HG02981 (cell line): ENCODE data around the gene CAMKV.

Experiments used
- ATAC-seq: cut with Tn5 transposase; IDR thresholded peaks from one replicate; pipeline ENCODE4 v1.9.1; 2021; ENCODE audit warnings: mild to moderate bottlenecking, moderate library complexity; ENCODE audit not compliant: unreplicated experiment

CAMKV gene

DNA sequence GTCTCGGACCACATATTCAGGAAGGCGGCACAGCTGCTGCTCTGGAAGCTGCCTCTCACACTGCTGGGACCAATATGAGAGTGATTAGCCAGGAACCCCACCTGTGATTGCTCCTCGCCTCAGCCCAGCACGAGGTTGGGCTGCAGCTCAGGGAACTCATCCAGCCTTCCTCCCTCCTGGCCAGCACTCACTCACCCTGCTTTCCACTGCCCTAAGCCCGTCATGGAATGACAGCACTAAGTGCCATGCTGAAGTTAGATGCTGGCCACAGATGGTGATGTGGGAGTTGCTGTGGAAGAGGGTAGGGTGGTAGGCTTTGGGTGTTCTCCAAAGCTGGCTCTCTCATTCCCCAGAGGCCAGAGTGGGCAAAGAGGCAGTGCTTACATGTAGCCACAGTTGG lies 26.6 kb upstream of the CAMKV start:
- ATAC-seq = no peak

DNA sequence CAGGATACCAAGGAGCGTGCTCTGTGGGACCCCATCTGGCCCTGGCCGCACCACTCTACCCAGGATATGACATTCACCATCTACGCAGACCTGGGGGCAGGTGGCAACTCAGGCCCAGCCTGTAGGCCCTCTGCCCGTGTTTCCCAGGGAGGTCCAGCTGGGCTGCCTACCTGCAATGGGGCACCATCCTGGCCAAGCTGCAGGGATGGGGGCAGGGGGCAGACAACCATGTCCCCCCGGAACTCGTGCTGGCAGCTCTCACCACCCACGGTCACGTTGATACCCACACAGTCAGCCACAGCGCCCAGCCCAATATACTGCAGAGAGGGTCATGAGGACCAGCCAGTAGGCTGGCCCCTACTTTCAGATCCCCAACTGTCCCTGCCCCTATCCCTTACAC lies 26.1 kb upstream of the CAMKV start:
- no peak for ATAC-seq

GRCh38 chr3:49889296-49889695 lies 19.6 kb upstream of the CAMKV start:
- ATAC-seq = no peak

DNA sequence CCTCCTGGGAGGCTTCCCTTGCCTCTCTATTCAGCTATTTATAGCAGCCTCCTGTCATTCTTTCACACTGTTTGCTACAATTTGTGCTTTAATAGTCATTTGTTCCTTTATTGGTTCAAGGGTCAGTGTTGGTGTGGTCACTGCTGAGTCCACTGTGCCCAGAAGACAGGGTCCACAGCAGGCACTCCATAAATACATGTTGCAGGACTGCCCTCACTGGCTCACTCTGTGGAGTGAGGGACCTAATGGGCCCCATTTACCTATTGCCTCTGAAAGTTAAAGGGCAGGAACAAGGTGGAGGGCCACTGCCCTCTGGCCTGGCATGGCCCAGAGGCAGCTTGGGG lies 17.2 kb upstream of the CAMKV start:
- no peak for ATAC-seq

DNA sequence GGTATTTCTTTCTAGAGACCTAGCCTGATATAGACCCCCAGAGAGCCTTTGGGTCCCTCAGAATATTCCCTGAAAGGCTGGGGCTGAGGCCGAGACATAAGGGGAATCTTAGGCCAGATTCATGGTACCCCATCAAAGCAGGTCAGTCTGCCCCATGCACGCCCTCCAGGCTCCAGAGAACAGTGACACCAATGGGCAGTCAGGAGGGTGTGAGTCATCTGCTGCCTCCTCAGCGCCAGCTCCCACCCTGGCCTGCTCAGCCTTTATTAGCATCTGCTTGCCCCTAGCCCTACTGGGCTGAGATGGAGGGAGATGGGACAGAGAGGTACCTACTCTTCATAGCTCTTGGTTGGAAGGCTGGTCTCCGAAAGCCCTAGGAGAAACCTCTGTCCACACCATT lies 14.3 kb upstream of the CAMKV start:
- no peak for ATAC-seq

- no peak for ATAC-seq
Measured at GRCh38 chr3:49882166-49882565, 12.5 kb upstream of the CAMKV start.

DNA sequence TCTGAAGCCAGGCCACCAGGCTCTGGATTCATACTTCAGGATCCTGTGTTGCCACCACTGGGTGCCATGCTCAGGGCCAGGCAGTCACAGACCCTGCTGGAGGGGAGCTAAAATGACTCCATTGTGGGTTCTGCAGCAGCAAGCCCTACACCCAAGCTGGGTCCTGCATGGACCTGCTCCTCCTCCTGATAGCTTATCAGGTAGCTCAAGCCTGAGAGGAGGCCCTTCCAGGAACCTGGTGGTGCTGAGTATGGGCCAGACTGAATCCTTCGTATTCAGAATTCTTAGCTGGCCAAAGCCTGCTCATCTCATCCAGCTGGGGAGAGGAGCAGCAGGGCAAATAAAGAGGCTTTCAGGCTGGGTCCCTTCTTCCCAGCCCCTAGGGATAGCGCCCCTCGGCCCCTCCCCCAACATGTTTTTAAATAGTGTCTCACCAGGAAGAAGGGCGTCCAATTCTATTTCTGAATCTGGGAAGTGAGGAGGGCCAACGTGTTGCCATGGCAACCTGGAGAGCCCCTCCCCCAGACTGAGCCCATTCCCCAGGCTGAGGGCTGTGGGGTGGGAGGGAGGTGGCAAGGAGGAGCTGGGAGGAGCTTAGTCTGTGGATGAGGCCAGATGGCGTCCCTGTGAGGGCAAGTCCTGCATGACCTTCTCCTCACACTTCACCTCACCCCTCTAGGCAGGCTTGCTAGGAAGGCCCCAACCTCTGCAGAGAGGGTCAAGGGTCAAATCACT lies 11.0 kb upstream of the CAMKV start:
- no peak for ATAC-seq

DNA sequence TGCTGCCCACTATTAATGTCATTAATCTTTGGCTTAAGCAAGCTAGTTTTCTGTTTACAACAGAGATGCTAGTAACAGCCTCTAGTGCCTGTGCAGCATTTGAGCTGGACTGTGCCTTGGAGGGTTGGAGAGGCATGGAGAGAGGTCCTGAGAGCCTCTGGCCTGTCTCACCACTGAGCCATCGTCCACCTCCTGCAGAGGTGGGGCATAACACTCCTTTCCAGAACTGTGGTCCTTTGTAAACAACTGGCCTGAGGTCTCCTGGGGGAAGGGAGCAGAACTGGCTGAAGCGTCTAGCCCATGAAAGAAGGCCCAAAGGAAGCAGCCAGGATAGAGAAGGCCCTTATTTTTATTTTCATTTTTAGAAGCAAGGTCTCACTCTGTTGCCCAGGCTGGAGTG lies 10.0 kb upstream of the CAMKV start:
- no peak for ATAC-seq

DNA sequence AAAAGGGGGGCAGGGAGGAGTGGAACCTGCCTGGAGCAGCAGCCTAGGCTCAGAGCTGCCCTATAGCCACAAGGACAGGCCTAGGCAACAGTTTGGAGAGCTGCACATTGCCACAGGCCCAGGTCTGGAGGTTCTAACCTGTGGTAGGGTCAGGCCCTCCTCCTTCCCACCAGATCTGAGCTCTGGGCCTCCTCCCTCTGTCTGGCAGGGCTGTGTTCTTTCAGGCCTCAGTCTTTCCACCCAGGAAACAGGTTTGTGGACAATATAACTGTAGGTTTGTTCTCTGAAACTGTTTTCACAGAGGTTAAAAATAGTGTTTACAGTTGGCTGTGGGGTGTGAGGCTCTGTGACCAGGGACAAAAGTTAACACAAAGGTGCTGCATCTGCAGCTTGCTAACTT lies 9.0 kb upstream of the CAMKV start:
- no peak for ATAC-seq

DNA sequence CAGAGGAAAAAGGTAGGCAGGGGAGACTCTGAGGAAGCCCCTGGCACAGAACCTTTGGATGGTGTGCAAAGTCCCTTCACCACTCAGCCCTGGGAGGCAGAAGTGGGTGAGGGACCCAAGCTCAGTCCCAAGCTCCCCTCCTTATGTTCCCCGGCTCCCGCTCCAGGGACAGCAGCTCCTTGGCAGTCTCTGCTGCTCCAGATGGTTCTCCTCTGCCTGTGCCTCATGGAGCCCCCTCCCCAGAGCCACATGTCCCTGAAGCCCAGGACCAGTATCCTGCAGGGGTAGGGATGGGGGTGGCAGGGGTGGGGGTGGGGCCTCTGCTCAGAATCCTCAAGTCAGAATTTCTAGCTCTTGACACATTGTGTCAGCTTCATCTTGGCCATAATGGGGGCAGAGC lies 8.0 kb upstream of the CAMKV start:
- ATAC-seq = no peak

- ATAC-seq = no peak
Measured at GRCh38 chr3:49876567-49876966, 6.9 kb upstream of the CAMKV start.

DNA sequence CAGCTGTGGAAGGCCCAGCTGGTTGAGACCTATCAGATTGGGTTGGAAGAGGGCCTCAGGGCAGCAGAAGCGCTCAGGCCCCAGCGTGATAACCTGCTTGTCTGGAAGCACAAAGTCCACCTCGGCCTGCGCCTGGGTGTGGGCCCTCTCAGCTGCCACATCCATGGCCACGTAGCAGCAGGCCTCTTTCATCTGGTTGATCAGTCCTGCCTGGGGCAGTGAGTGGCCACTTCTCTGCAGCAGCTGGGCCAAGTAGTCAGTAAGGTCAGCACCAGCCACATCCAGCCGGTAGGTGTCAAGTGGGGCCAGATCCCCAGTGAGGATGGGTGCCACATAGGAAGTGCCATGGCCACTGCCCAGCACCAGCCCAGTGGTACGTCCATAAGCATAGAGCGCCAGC lies 3.9 kb upstream of the CAMKV start:
- no peak for ATAC-seq

DNA sequence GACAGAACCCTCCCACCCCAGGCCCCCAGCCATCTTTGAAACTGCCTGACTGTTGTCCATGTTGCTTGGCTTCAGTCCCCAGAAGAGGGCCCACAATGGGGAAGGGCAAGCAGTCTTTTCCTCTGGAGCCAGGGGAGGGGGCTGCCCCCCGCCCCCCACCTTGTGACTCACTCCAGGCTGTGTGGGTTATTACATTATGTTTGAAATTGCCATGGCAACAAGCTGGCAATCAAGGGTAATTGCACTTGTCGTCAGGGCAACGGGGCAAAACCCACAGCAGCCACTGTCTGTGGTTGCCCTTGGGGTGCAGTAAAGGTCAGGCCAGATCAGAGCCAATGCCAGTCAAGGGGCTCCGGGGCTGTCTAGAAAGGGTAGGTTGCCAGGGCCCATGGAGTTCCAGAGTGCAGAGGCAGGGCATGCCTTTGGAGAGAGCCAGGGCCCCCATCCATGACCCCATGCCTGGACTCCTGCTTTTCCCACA lies 3.1 kb upstream of the CAMKV start:
- ATAC-seq = no peak

GRCh38 chr3:49871531-49872153 lies 1.9 kb upstream of the CAMKV start:
- ATAC-seq = no peak

GRCh38 chr3:49868862-49869466 lies 742 bp downstream of the CAMKV start:
- ATAC-seq = no peak

DNA sequence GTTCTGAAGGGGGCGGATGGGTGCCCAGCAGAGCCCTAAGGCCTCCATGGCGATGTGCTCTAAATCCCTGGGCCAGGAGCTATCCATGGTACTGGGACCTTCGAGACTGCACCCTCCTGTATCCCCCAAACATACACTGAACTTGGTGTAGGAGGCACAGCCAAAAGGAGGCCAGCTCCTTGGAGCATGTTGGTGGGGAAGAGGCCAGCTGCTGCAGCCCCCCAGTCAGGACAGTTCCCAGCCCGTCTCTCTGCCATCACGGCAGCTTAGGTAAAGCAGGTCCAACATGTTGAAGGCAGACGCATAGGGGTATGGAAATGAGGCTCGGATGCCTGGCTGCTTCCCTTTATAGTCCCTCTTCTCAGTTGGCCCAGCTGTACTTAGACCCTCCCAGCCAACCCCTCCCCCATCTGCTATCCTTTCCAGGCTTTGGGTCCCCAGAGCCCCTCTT lies 1.8 kb downstream of the CAMKV start:
- no peak for ATAC-seq

DNA sequence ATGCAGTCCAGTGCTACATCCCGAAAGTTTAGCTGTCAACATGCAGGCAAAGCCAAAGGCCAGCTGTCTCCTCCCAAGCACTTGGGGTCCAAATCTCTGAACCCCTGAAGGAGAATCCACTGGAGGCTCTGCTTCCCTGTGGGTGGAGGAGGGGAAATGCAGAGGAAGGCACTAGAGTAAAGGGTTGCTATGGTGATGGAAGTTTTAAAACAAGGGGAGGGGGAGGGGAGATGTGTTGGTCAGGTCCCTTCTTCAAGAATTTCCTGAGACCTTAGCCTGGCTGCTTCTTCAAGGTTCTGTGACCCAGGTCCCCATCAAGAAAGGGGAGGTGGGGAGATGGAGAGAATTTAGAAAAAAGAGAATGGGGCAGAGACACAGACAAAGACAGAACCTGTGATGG lies 2.3 kb downstream of the CAMKV start:
- ATAC-seq = no peak

GRCh38 chr3:49865198-49865784 lies 4.4 kb downstream of the CAMKV start:
- no peak for ATAC-seq

GRCh38 chr3:49864505-49864904 lies 5.2 kb downstream of the CAMKV start:
- ATAC-seq = no peak

GRCh38 chr3:49859576-49860305 lies 10.0 kb downstream of the CAMKV start:
- no peak for ATAC-seq
